ENCODE data around the gene BRIP1.

DNA sequence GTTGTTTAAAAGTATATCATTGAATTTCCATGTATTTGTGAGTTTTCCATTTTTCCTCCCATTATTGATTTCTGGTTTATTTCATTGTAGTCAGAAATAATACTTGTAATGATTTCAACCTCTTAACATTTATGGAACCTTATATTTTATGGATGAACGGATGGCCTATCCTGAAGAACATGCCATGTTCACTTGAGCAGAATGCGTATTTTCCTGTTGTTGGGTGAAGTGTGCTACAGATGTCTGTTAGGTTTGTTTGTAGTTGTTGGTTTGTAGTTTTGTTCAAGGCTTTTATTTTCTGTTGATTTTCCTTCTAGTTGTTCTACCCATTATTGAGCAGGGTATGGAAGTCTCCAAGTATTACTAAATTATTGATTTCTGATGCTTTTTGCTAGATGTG is 165.1 kb downstream of the BRIP1 start:
- no peak for TF ChIP-seq CTCF (IDR thresholded peaks at IDR 0.05)
- no peak for TF ChIP-seq POLR2AphosphoS5 (IDR thresholded peaks at IDR 0.05)

Data from prostate gland (tissue), 2 donors.